Amygdala (tissue), 56 donors: ENCODE data around the gene KIF26A.

Source experiments
- DNase-seq, 56 donors: peaks; one replicate each; lab custom pipeline; 2025; lab: John Stamatoyannopoulos, UW

Gene KIF26A

DNA sequence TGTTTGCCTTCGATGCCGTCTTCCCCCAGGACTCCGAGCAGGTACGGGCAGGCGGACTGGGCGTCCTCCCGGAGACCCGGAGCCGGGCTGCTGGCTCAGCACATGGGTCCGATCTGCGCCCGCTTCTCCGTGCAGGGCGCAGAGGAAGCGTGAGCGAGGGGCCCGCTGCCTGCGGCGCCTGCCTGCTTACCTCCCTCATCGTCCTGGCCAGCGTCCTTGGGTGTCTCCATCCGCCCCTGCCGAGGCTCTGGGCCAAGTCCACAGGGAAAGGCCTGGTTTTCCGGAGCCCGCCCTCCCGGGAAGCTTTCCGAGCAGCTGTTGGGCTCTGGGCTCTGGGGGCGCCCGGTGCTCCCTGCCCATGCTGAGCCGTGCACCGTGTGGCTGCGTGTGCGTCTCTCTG is 33.5 kb downstream of the KIF26A start:
- DNase-seq, result no peak

DNA sequence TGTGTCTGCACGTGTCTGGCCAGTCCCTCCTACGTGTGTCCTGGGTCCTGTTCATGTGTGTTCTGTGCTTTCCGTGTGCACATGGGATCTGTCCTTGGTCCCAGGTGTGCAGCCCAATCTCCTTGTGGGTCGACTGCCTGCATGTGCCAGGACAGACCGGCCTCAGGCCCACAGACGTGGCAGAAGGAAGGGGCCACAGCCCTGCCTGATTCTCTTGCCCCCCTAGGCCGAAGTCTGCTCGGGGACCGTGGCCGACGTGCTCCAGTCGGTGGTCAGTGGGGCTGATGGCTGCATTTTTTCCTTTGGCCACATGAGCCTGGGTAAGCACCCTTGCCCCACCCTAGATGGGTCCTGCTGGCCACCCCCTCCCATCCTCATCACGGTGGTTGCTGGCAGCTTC is 34.0 kb downstream of the KIF26A start:
- no peak for DNase-seq

DNA sequence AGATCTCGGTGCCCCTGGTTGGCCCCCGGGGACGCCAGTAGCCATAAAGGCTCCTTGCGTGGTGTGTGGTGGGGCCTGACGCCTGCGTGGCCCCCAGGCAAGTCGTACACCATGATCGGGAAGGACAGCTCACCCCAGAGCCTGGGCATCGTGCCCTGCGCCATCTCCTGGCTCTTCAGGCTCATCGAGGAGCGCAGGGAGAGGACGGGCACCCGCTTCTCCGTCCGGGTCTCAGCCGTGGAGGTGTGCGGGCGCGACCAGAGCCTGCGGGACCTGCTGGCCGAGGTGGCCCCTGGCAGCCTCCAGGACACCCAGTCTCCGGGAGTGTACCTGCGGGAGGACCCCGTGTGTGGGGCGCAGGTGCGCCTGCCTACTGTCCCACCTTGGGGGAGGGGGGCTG is 34.5 kb downstream of the KIF26A start:
- DNase-seq, result no peak

DNA sequence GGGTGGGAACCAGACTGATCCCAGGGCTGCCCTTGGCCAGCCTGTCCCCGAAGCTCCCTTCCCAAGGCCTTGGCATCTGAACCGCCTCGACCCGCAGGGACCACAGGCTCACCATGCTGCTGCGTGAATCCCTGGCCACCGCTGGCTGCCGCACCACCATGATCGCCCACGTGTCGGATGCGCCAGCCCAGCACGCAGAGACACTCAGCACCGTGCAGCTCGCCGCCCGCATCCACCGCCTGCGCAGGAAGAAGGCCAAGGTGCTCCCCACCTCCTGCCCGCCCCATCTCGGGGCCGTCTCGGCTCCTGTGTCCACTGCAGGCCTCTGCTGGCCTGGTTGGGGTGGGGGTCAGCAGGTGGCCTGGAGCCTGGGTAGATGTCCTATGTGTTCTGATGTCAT is 35.7 kb downstream of the KIF26A start:
- DNase-seq, result no peak

DNA sequence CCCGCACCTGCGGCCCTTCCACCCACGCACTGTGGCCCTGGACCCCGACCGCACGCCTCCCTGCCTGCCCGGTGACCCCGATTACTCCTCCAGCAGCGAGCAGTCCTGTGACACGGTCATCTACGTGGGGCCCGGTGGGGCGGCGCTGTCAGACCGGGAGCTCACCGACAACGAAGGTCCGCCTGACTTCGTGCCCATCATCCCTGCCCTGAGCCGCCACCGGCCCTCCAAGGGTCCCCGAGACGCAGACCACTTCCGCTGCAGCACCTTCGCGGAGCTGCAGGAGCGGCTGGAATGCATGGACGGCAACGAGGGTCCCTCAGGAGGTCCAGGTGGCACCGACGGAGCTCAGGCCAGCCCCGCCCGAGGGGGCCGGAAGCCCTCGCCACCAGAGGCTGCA is 36.7 kb downstream of the KIF26A start:
- DNase-seq, result no peak

DNA sequence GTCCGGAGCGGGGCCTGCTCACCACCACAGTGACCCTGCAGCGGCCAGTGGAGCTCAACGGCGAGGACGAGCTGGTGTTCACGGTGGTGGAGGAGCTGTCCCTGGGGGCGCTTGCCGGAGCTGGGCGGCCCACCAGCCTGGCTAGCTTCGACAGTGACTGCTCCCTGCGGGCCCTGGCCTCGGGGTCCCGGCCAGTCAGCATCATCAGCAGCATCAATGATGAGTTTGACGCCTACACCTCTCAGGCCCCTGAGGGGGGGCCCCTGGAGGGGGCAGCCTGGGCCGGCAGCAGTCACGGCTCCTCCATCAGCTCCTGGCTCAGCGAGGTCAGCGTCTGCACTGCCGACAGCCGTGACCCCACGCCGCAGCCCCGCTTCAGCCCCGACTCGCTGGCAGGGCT is 37.4 kb downstream of the KIF26A start:
- DNase-seq, result no peak

DNA sequence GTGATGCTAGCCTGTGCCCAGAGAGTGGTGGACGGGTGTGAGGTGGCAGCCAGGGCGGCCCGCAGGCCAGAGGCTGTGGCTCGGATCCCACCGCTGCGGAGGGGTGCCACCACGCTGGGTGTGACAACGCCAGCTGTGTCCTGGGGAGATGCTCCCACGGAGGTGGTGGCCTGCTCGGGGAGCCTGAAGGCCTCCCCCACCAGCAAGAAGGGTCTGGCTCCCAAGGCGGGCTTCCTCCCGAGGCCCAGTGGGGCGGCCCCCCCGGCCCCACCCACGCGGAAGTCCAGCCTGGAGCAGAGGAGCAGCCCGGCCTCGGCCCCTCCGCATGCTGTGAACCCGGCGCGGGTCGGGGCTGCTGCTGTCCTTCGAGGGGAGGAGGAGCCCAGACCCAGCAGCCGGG is 38.2 kb downstream of the KIF26A start:
- no peak for DNase-seq

DNA sequence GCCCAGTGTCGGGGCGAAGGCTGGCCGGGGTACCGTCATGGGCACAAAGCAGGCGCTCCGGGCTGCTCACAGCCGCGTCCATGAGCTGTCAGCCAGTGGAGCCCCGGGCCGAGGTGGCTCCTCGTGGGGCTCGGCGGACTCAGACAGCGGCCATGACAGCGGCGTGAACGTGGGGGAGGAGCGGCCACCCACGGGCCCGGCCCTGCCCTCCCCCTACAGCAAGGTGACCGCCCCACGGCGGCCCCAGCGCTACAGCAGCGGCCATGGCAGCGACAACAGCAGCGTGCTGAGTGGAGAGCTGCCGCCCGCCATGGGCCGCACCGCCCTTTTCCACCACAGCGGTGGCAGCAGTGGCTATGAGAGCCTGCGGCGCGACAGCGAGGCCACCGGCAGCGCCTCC is 39.0 kb downstream of the KIF26A start:
- DNase-seq, result no peak

DNA sequence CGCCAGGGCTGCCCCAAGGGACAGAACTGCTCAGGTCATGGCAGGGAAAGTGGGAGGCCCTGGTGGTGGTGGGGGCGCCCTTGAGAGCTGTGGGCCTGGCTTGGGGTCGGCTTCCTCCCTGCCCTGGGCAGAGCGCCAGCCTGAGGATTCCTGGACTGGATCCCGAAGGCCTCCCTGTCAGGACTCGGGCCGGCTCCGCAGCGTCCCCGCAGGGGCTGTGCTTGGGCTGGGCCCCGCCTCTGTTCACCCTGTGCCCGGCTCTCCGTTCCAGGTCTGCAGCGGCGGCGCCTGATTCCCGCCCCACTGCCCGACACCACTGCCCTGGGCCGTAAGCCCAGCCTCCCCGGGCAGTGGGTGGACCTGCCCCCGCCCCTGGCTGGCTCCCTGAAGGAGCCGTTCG is 39.9 kb downstream of the KIF26A start:
- no peak for DNase-seq

DNA sequence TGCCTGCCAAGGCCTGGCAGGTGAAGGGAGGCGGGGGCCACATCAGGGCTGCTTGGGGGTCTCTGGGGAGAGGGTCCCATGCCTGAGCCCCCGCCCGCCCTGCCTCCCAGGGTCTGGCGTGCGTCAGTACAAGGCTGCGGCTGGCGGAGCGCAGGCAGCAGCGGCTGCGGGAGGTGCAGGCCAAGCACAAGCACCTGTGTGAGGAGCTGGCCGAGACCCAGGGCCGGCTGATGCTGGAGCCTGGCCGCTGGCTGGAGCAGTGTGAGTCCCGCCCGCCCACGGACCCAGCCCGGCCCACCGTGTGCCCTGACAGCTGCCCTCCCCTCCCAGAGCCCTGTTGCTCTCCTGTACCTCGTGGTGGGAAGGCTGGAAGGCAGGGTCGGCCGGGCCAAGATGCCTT is 40.7 kb downstream of the KIF26A start:
- DNase-seq, result no peak

DNA sequence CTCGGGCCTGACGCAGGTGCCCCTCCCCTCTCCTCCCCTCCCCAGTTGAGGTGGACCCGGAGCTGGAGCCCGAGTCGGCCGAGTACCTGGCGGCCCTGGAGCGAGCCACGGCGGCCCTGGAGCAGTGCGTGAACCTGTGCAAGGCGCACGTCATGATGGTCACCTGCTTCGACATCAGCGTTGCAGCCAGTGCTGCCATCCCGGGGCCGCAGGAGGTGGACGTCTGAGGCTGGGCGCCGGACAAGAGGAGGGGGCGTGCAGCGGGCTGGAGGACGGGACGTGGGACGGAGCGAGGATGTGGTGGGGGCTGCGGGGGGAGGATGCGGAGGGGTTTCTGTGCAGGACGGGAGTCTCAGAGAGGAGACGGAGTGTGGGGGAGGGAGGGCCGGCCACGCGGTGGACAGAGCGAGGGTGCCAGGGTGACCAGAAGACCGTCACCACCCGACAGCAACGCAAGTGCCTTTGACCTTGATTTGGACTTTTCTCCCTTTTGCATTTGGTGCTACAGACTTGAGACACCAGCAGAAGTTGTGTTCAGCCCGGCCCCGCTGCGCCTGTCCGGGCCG is 41.3 kb downstream of the KIF26A start:
- no peak for DNase-seq

DNA sequence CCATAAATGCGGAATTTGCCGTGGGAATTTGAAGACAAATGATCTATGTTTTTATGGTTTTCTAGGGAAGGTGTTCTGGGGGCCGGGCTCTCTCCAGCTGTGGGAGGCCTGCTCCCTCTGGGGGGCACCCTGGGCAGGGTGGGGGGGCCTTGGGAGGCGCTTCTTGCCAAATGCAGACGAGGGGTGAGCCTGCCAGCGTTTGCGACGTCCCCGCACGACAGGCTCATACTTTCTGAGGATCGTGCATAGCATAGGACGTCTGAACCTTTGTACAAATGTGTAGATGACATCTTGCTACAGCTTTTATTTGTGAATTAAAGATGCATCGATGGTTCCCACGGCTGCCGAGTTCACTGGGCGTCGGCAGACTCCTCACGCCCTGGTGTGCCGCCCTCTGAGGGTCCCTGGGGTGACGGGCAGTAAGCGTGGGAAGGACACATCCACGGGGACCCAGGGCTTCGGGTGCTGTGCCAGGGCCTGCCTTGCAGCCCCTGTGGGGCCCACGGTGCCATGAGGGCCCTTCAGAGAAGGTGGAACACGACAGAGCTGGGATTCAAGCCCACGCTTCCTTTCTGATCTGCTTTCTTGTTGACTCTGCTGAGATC is 42.3 kb downstream of the KIF26A start:
- DNase-seq, result no peak

DNA sequence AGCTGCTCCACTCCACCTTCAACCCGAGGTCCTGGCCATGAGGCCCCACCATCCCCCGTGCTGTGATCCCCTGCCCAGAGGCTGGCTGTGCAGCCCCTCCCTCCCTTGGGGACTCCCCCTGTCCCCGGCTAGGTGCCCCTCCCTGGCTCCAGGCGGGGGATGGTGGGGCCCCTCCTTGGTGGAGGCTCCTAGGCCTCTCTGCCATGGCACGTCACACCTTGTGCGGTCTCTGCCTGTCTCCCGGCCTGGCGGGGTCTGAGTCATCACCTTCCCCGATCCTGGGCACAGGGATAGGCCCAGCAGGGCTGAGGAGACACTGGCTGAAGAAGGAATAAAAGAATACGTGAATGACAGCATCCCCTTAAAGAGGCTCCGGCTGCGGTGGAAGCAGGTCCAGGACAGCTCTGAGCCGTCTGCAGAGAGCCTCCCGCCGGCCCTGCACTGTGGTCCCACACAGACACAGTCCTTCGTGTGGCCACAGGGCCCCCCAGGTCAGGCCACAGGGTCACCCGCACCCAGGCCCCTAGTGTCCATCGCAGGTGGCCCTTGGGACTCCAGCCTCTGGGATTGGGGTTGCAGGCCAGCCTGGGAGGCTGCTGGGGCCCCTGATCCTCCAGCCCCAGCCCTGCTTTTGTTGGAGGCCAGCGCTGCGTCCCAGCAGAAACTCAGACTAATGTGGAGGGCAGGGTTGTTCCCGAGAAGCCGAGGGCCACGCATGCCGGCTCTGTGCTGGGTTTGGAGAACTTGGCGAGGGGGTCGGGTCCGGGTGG is 43.6 kb downstream of the KIF26A start:
- no peak for DNase-seq

DNA sequence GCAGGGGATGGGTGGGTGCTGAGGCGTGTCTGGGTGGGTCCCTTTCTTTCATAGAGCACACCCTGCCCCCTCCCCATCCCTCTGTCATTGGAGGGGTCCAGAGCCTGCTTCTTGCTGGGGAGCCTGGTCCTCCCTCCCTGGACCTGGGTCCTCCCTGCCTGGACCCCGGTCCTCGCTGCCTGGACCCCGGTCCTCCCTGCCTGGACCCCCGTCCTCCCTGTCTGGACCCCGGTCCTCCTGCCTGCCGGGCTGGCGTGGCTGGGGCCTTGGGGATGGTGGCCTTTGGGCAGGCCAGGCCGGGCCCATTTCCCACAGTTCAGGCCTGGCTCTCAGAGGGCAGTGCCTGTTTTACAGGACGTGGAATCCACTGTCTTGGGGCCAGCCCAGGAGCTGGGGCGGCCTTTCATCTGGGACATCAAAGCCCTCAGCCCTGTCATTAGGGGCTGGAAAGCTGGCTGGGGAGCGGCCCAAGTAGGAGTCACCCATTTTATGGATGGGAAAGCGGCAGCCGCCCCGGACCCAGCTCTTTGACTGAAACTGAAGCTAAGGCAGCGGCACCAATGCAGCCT is 44.6 kb downstream of the KIF26A start:
- no peak for DNase-seq

DNA sequence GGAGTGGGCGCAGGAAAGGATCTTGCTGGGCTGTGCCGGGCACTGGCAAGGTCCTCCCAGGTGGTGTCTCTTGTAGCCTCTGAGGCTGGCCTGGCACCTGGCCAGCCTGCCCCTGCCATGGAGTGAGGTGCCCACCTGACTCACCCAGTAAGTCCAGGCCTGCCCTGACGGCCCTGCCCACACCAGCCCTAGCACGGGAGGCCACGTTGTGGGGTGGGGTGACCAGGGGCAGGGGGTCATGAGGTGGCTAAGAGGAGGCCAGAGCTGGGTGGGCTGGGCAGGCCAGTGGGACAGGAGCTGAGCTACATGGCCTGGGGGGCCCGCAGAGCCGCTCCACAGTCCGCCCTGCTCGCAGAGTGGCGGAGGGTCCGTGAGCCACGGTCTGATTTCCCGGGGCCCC is 45.4 kb downstream of the KIF26A start:
- DNase-seq, result no peak

DNA sequence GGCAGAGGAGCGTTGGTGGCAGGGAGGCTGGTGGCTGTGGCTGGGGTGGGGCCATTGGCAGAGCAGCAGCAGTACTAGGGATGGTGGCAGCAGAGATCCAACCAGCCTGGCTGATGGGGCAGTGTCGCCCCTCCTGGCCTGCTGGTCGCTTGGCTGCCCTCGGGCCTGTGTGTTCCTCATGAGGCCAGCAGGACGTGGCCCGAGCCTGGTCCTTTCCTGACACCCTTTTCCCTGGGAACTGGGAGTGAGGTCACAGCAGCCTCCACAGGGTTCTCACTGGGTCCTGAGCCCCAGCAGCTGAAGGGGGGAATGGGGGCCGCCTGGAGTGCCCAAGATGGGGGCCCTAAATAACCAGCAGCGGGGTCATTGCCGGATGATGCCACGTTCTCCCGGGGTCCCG is 46.1 kb downstream of the KIF26A start:
- DNase-seq, result no peak

DNA sequence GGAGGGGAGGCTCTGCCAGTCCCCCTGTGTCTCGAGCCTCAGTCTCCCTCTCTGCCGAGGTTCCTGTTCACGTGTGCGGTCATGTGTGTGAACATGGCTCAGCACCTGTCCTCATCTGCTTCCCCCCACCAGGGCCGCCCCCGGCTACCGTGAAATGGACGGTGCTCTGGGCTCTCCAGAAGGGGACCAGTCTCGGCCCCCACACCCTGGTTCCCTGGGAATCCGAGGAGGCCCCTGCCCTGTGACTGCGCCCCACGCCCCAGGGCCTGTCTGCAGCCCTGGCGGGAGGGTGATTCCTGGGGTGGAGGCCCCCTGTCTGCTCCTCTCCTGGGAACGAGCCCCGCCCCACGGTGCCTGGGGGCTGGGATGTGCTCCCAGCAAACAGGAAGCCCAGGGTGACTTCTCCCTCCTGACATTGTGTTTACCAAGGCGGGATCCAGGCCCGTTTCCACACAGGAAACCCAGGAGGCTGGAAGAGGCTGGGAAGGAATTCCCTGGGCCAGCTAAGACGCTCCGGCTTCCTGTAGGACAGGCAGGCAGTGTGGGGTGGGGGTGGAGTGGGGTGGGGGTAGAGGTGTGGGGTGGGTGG is 46.6 kb downstream of the KIF26A start:
- DNase-seq, result no peak

DNA sequence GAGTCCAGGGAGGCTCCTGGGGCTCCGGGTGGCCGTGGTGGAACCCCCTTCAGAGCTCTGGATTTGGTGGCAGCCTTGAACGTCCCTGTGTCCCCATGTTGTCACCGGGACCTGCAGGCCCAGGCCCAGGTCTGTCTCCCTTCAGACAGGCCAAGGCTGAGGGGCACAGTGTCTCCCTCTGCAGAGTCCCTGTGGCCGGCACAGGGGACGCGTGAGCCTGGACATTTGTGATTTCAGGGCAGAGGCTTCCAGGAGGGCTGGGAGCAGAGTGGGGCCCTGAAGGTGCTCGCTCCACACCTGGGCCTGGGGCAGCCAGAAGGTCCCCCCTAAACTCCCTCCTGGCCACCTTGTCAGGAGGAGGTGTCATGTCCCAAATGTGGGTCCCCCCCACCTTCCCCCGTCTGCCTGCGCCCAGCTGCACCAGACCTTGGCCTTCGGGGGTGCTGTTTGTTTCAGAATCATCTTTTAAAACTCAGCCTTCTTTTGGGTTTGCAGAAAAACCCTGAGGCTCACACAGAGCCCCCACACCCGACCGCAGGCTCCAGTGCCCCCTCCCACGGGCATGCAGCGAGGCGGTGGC is 47.6 kb downstream of the KIF26A start:
- no peak for DNase-seq

DNA sequence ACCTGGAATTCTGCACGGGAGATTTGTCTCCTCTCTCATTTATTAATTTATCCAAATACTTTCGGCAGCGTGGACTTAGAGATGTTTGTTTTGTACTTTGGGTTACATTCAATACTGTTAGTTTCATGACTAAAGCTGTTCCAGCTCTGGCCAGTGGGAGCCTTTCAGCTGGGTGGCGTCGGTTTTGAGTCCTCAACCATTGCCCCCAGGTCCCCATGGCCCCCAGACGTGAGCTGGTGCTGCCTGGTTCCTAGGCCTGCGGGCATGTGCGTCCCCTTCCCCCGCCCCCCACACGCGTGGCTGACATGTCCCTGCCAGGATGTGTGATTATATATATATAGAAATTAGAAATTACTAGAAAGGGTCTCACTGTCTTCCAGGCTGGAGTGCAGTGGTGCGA is 48.2 kb downstream of the KIF26A start:
- DNase-seq, result no peak

DNA sequence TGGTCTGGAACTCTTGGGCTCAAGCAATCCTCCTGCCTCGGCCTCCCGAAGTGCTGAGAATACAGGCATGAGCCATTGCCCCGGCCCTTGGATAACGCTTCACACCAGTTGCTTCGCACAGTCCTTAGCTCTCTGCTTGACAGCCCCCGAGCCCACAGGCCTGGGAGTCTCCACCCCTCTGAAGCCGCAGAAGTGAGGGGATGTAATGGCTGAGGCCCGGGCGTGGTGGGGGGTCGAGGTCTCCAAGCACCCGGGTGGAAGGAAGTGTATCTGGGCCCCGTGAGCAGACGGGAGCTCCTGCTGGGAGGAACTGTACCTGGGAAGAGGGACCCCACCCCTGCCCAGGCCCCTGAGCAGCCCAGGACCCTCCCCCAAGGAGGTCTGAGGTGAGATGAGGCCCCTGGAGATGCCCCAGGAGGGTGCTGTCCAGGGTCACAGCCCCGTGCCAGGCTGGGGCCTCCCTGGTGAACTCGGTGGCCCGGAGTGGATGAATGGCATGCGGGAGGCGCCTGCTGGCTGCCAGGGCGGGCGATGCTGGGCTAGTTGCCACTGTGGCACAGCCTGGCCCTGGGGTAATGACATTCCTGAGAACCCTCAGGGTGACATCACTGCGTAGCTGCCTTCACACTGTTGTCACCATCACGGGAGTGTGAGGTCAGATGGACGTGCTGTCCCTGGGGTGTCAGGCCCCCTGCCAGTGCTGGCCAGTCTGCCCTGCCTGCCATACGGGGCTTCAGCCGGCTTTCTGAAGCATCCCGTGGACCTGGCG is 48.9 kb downstream of the KIF26A start:
- DNase-seq, result peak in 1 of 56 donors; percentile 25
